BLaER1 (cell line): ENCODE measurements around the gene ZNF608.
A peak's percentile ranks its signal among the peaks of the same experiment; 100 is the strongest.

ENCODE experiments used
- H3K27ac ChIP-seq: shearing (Covaris generic); formaldehyde crosslinking; 2 replicates; pipeline ENCODE4 v1.8.1; 2022
- H3K27me3 ChIP-seq: shearing (Covaris generic); formaldehyde crosslinking; 2 replicates; pipeline ENCODE4 v1.8.1; 2022
- H3K36me3 ChIP-seq: shearing (Covaris generic); formaldehyde crosslinking; 2 replicates; pipeline ENCODE4 v1.8.1; 2022
- H3K4me1 ChIP-seq: shearing (Covaris generic); formaldehyde crosslinking; 2 replicates; pipeline ENCODE4 v1.8.1; 2022
- H3K4me2 ChIP-seq: shearing (Covaris generic); formaldehyde crosslinking; 2 replicates; pipeline ENCODE4 v1.8.1; 2022
- H3K4me3 ChIP-seq: shearing (Covaris generic); formaldehyde crosslinking; 2 replicates; pipeline ENCODE4 v1.8.1; 2022
- H3K9ac ChIP-seq: shearing (Covaris generic); formaldehyde crosslinking; 2 replicates; pipeline ENCODE4 v1.8.1; 2022
- H3K9me3 ChIP-seq: shearing (Covaris generic); formaldehyde crosslinking; 2 replicates; pipeline ENCODE4 v1.8.1; 2022
- H4K20me1 ChIP-seq: shearing (Covaris generic); formaldehyde crosslinking; 2 replicates; pipeline ENCODE4 v1.8.1; 2022
- Cebpa-rat ChIP-seq: shearing (Covaris generic); IDR thresholded peaks from 2 replicates; pipeline ENCODE4 v1.8.1; 2022

The ZNF608 gene

GRCh38 chr5:124732428-124733328, 13.8 kb downstream of the ZNF608 start:
- H4K20me1 ChIP-seq = peaks cover 100% of the 10 kb centered on the region
- TF ChIP-seq Cebpa-rat = no peak
- peak overlapping the region; percentile 90 for H3K4me2 ChIP-seq
- peaks cover 80% of the 10 kb centered on the region for H3K36me3 ChIP-seq
- no peak overlapping the region for H3K9ac ChIP-seq
- H3K4me1 ChIP-seq = peaks cover 100% of the 10 kb centered on the region
- no peak overlapping the region for H3K27ac ChIP-seq
- no peaks in the 10 kb centered on the region for H3K9me3 ChIP-seq
- H3K27me3 ChIP-seq = no peaks in the 10 kb centered on the region
- H3K4me3 ChIP-seq = peak overlapping the region; percentile 30; the same call in 1 of the 2 replicates

- H3K4me1 ChIP-seq = peaks cover 100% of the 10 kb centered on the region
- no peaks in the 10 kb centered on the region for H3K27me3 ChIP-seq
- peaks cover 84% of the 10 kb centered on the region for H3K36me3 ChIP-seq
- H4K20me1 ChIP-seq = peaks cover 100% of the 10 kb centered on the region
- no peaks in the 10 kb centered on the region for H3K9me3 ChIP-seq
- no peak overlapping the region for H3K9ac ChIP-seq
- no peak for TF ChIP-seq Cebpa-rat
- no peak overlapping the region for H3K4me3 ChIP-seq
- H3K4me2 ChIP-seq = peak overlapping the region; percentile 90
- H3K27ac ChIP-seq = no peak overlapping the region
These were observed 16.1 kb downstream of the ZNF608 start for GRCh38 chr5:124730381-124730780.

GRCh38 chr5:124729720-124730359, 16.6 kb downstream of the ZNF608 start:
- no peaks in the 10 kb centered on the region for H3K27me3 ChIP-seq
- no peak for TF ChIP-seq Cebpa-rat
- peaks cover 84% of the 10 kb centered on the region for H3K36me3 ChIP-seq
- H3K27ac ChIP-seq = no peak overlapping the region
- no peaks in the 10 kb centered on the region for H3K9me3 ChIP-seq
- peaks cover 100% of the 10 kb centered on the region for H3K4me1 ChIP-seq
- peaks cover 100% of the 10 kb centered on the region for H4K20me1 ChIP-seq
- H3K9ac ChIP-seq = no peak overlapping the region
- H3K4me3 ChIP-seq = no peak overlapping the region
- peak overlapping the region; percentile 90 for H3K4me2 ChIP-seq

GRCh38 chr5:124728968-124729332, 17.5 kb downstream of the ZNF608 start:
- H3K4me3 ChIP-seq = no peak overlapping the region
- H3K27me3 ChIP-seq = no peaks in the 10 kb centered on the region
- peak overlapping the region; percentile 90 for H3K4me2 ChIP-seq
- peaks cover 83% of the 10 kb centered on the region for H3K36me3 ChIP-seq
- H3K27ac ChIP-seq = no peak overlapping the region
- peaks cover 100% of the 10 kb centered on the region for H4K20me1 ChIP-seq
- no peak for TF ChIP-seq Cebpa-rat
- no peaks in the 10 kb centered on the region for H3K9me3 ChIP-seq
- peaks cover 96% of the 10 kb centered on the region for H3K4me1 ChIP-seq
- H3K9ac ChIP-seq = no peak overlapping the region

- no peaks in the 10 kb centered on the region for H3K27me3 ChIP-seq
- H3K27ac ChIP-seq = no peak overlapping the region
- H3K36me3 ChIP-seq = peaks cover 85% of the 10 kb centered on the region
- peaks cover 93% of the 10 kb centered on the region for H3K4me1 ChIP-seq
- peak overlapping the region; percentile 90 for H3K4me2 ChIP-seq
- no peak for TF ChIP-seq Cebpa-rat
- H4K20me1 ChIP-seq = peaks cover 100% of the 10 kb centered on the region
- H3K9ac ChIP-seq = no peak overlapping the region
- no peak overlapping the region for H3K4me3 ChIP-seq
- H3K9me3 ChIP-seq = no peaks in the 10 kb centered on the region
These were observed 18.0 kb downstream of the ZNF608 start for GRCh38 chr5:124728331-124728967.

GRCh38 chr5:124726631-124727362, 19.6 kb downstream of the ZNF608 start:
- H3K4me2 ChIP-seq = peak overlapping the region; percentile 44
- no peak for TF ChIP-seq Cebpa-rat
- no peak overlapping the region for H3K9ac ChIP-seq

GRCh38 chr5:124725622-124726258, 20.7 kb downstream of the ZNF608 start:
- Histone ChIP-seq H3K27ac (no peak overlapping the region), H3K4me2 (peak overlapping the region; percentile 44), H3K4me3 (no peak overlapping the region), H3K9me3 (no peaks in the 10 kb centered on the region), H3K27me3 (no peaks in the 10 kb centered on the region), H4K20me1 (peaks cover 100% of the 10 kb centered on the region), H3K4me1 (peaks cover 93% of the 10 kb centered on the region), H3K36me3 (peaks cover 84% of the 10 kb centered on the region), H3K9ac (no peak overlapping the region)
- TF ChIP-seq Cebpa-rat = no peak

More at GRCh38 chr5:124726631-124727362, 19.6 kb downstream of the ZNF608 start:
- peaks cover 86% of the 10 kb centered on the region for H3K36me3 ChIP-seq
- H3K27ac ChIP-seq = no peak overlapping the region
- H3K27me3 ChIP-seq = no peaks in the 10 kb centered on the region
- peaks cover 100% of the 10 kb centered on the region for H4K20me1 ChIP-seq
- H3K4me3 ChIP-seq = no peak overlapping the region
- H3K9me3 ChIP-seq = no peaks in the 10 kb centered on the region
- peaks cover 93% of the 10 kb centered on the region for H3K4me1 ChIP-seq

- Histone ChIP-seq H3K4me2 (peak overlapping the region; percentile 44), H3K27ac (no peak overlapping the region), H3K4me3 (no peak overlapping the region), H4K20me1 (peaks cover 100% of the 10 kb centered on the region), H3K9ac (no peak overlapping the region), H3K9me3 (no peaks in the 10 kb centered on the region), H3K27me3 (no peaks in the 10 kb centered on the region), H3K36me3 (peaks cover 83% of the 10 kb centered on the region), H3K4me1 (peaks cover 93% of the 10 kb centered on the region)
- no peak for TF ChIP-seq Cebpa-rat
These were observed 21.4 kb downstream of the ZNF608 start for GRCh38 chr5:124725040-124725434.

- H3K9ac ChIP-seq = no peak overlapping the region
- no peaks in the 10 kb centered on the region for H3K9me3 ChIP-seq
- no peaks in the 10 kb centered on the region for H3K27me3 ChIP-seq
- H3K4me1 ChIP-seq = peaks cover 92% of the 10 kb centered on the region
- H3K27ac ChIP-seq = no peak overlapping the region
- H4K20me1 ChIP-seq = peaks cover 100% of the 10 kb centered on the region
- peak overlapping the region; percentile 44; the same call in 1 of the 2 replicates for H3K4me2 ChIP-seq
- TF ChIP-seq Cebpa-rat = no peak
- H3K36me3 ChIP-seq = peaks cover 88% of the 10 kb centered on the region
- no peak overlapping the region for H3K4me3 ChIP-seq
These were observed 21.9 kb downstream of the ZNF608 start for GRCh38 chr5:124724357-124725039.
